Esophagus squamous epithelium (tissue), 5 donors: Measurements from ENCODE around the gene IL1RAPL2. TPM values are rescaled to one million over a fixed set of nuclear protein-coding genes. Genes with fewer than 3 reads are reported as not detected.

Experiments used
- DNase-seq: peaks from one replicate; lab custom pipeline; 2025; lab: John Stamatoyannopoulos, UW
- H3K27ac ChIP-seq, 4 donors: fragments of 200-600 bp; sonication (generic); one replicate each; pipeline ENCODE4 v1.5.1; 2016 to 2019; ENCODE audit warnings: mild to moderate bottlenecking in 1 of 4
- H3K27me3 ChIP-seq, 4 donors: fragments of 200-600 bp; sonication (generic); 1 replicate in 3 of 4; 2 replicates in 1 of 4; pipeline versions ENCODE4 v1.5.1 to v1.6.0; 2017 to 2021; ENCODE audit warnings: antibody characterized with exemption in 1 of 4
- H3K36me3 ChIP-seq, 3 donors: fragments of 200-600 bp; sonication (generic); one replicate each; pipeline ENCODE4 v1.5.1; 2016 to 2019
- H3K4me1 ChIP-seq, 3 donors: fragments of 200-600 bp; sonication (generic); one replicate each; pipeline ENCODE4 v1.5.1; 2017 to 2019
- H3K4me3 ChIP-seq, 4 donors: fragments of 200-600 bp; sonication (generic); 1 replicate in 3 of 4; 2 replicates in 1 of 4; pipeline ENCODE4 v1.5.1; 2016 to 2019; ENCODE audit warnings: mild to moderate bottlenecking in 2 of 4, moderate library complexity in 1 of 4
- H3K9me3 ChIP-seq, 3 donors: fragments of 200-600 bp; sonication (generic); one replicate each; pipeline ENCODE4 v1.5.1; 2016 to 2019
- CTCF ChIP-seq, 6 experiments: fragments of 450-650 bp in 4 of 6; fragments of 200-600 bp in 2 of 6; sonication (generic) in 2 of 6; IDR thresholded peaks; one replicate each; pipeline ENCODE4 v1.5.1; 2016 to 2019; ENCODE audit warnings: antibody characterized with exemption in 6 of 6, mild to moderate bottlenecking in 4 of 6, moderate library complexity in 4 of 6
- POLR2A ChIP-seq, 4 donors: fragments of 450-650 bp; IDR thresholded peaks; one replicate each; pipeline ENCODE4 v1.6.1; 2017; ENCODE audit warnings: antibody characterized with exemption in 4 of 4, mild to moderate bottlenecking in 4 of 4, moderate library complexity in 3 of 4
- WGBS, 2 donors: methylation state at CpG; one replicate each; pipeline ENCODE4 v1.1.5; 2018; 5-methylcytosine and 5-hydroxymethylcytosine counted together
- intact Hi-C: fragments of 100-400 bp; cut with DNase I; formaldehyde crosslinking; loops from one replicate; pipeline ENCODE4 v1.15.0; 2022
- total RNA-seq, 4 donors: library from RNA; depleted of rRNA; stranded (reverse); fragments of >200 nt; gene quantifications; one replicate each; pipeline ENCODE4 v1.1.0, GENCODE V29; 2016
- donor health status: DM: yes; HTN: yes; CAD: no.

IL1RAPL2 gene
- total RNA-seq, 4 donors from 2014 or later, result 0.09 TPM; not detected in 3

- DNase-seq, result no peak
- Histone ChIP-seq H3K36me3 (no peaks in the 10 kb centered on the region), H3K4me3 (no peak overlapping the region), H3K9me3 (no peaks in the 10 kb centered on the region), H3K27me3 (peaks cover 0 to 3% (median 0%) of the 10 kb centered on the region in 4 donors), H3K4me1 (no peaks in the 10 kb centered on the region), H3K27ac (no peak overlapping the region)
- no peak for TF ChIP-seq POLR2A (IDR thresholded peaks at IDR 0.05)
- TF ChIP-seq CTCF (IDR thresholded peaks at IDR 0.05), result no peak
- intact Hi-C loops, result no loop called here
Measured at GRCh38 chrX:104988038-104988437, 422.0 kb downstream of the IL1RAPL2 start.

DNA sequence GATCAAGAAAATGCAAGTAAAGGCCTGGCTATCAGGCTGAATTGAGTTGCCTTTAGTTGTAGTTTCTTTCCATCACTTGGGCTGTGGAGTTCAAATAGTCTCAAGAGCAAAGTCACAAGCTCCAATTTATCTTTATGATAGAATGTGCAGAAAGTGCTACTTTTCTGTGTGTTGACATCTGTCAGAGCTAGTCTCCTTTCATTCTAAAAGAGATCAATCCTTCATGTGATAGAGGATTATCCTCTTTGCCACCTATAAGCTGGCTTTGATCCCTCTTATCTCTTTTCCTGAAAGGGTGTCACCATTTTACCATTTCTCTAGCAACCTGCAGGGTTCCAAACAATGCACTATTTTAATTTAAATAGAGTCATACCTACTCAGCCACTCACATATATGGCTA, 429.5 kb downstream of the IL1RAPL2 start:
- no peak overlapping the region for H3K4me3 ChIP-seq
- DNase-seq, result no peak
- intact Hi-C loops, result no loop called here
- no peak for TF ChIP-seq CTCF (IDR thresholded peaks at IDR 0.05)
- no peak for TF ChIP-seq POLR2A (IDR thresholded peaks at IDR 0.05)
- no peaks in the 10 kb centered on the region for H3K9me3 ChIP-seq
- no peaks in the 10 kb centered on the region for H3K4me1 ChIP-seq
- peaks cover 0 to 4% (median 0%) of the 10 kb centered on the region in 4 donors for H3K27me3 ChIP-seq
- H3K36me3 ChIP-seq, result no peaks in the 10 kb centered on the region
- H3K27ac ChIP-seq, result no peak overlapping the region

DNA sequence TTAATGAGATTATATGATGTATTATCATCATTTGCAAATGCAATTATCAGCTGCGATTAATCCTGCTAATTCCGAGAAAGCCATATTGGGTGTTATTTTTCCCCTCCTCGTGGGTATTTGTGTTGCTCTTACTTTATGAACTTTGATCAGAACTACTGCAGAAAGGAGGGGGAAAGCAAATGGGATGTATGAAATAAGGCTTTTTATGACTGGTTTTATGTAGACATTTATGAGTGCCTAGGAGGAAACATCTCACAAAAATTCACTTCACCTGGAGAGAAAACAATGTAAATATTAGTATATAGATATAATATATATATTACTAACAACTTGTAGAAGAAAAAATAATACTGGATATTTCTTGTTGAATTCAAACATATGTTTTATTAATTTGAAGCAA, 440.1 kb downstream of the IL1RAPL2 start:
- Histone ChIP-seq H3K36me3 (no peaks in the 10 kb centered on the region), H3K4me3 (no peak overlapping the region), H3K27ac (no peak overlapping the region), H3K4me1 (no peaks in the 10 kb centered on the region), H3K9me3 (no peaks in the 10 kb centered on the region), H3K27me3 (no peaks in the 10 kb centered on the region)
- TF ChIP-seq CTCF (IDR thresholded peaks at IDR 0.05) (no peak), POLR2A (IDR thresholded peaks at IDR 0.05) (no peak)
- intact Hi-C loops, result no loop called here
- DNase-seq, result no peak
- WGBS, 2 donors, result 60 to 83% methylated on average over 2 to 3 of the region's 3 CpGs

DNA sequence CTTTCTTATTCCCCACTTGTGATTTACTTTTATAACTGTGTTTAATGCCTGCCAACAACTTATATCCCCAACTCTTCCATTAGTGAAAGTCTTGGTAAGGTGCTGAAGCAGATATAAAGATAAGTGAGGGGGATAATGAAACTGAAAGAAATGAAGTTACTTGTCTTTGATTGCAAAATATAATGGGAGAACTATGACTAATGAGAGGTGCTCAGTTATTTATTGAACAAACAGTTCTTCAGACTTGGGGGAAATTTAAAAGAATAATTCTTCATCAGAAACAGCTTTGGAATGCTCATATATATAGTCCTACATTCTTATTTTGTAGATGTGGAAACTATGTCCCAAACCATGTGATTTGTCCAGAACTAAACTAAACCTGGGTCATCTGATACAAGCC, 441.0 kb downstream of the IL1RAPL2 start:
- intact Hi-C loops, result no loop called here
- H3K36me3 ChIP-seq, result no peaks in the 10 kb centered on the region
- H3K27ac ChIP-seq, result no peak overlapping the region
- TF ChIP-seq POLR2A (IDR thresholded peaks at IDR 0.05) (no peak), CTCF (IDR thresholded peaks at IDR 0.05) (no peak)
- no peak for DNase-seq
- H3K4me1 ChIP-seq, result no peaks in the 10 kb centered on the region
- H3K27me3 ChIP-seq, result no peaks in the 10 kb centered on the region
- H3K4me3 ChIP-seq, result no peak overlapping the region
- H3K9me3 ChIP-seq, result no peaks in the 10 kb centered on the region

DNA sequence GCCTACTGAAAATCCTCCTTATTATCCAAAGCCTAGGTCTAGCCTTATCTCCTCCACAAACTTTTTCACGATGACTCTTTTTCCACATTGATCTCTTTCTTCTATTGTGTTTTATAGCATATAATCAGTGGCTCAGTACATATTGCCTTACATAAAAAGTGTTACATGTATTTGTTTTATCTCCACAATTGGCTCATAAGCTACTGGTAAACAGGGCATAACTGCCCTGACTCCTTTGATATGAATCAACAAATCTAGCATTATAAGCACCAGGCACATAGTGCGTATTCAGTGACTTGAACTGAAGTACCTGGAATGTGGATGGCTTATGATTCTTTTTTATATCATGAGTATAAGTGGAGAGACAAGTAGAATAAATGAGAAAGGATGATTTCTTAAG, 447.7 kb downstream of the IL1RAPL2 start:
- Histone ChIP-seq H3K4me3 (no peak overlapping the region), H3K4me1 (no peaks in the 10 kb centered on the region), H3K27ac (no peak overlapping the region), H3K27me3 (no peaks in the 10 kb centered on the region), H3K36me3 (no peaks in the 10 kb centered on the region), H3K9me3 (no peaks in the 10 kb centered on the region)
- TF ChIP-seq CTCF (IDR thresholded peaks at IDR 0.05) (no peak), POLR2A (IDR thresholded peaks at IDR 0.05) (no peak)
- intact Hi-C loops, result no loop called here
- no peak for DNase-seq
- WGBS, 2 donors, result 81 to 89% methylated on average over 2 of the region's 2 CpGs
